ENCODE data around the gene JAG1. TPM values are rescaled to one million over a fixed set of nuclear protein-coding genes. Genes with fewer than 3 reads are reported as not detected.
"Not testable (repeated sequence)": the region's sequence is repeated elsewhere in the genome, so short reads cannot be mapped to it uniquely, and the experiment has no call there.

The JAG1 gene
- total RNA-seq, 1 donor from 2014 or later = 36.8 TPM

GRCh38 chr20:10611357-10611756, 62.4 kb downstream of the JAG1 start:
- DNase-seq (ENCODE audit: low spot score) = no peak

GRCh38 chr20:10610251-10610650, 63.5 kb downstream of the JAG1 start:
- no peak for DNase-seq (ENCODE audit: low spot score)

- DNase-seq (ENCODE audit: low spot score) = no peak
Measured at GRCh38 chr20:10609770-10610169, 64.0 kb downstream of the JAG1 start.

- peak; percentile 39 for DNase-seq (ENCODE audit: low spot score)
Measured at GRCh38 chr20:10609276-10609675, 64.5 kb downstream of the JAG1 start.

- DNase-seq (ENCODE audit: low spot score) = no peak
Measured at GRCh38 chr20:10605547-10606195, 68.1 kb downstream of the JAG1 start.

GRCh38 chr20:10604865-10605440, 68.8 kb downstream of the JAG1 start:
- DNase-seq (ENCODE audit: low spot score) = no peak

GRCh38 chr20:10603971-10604864, 69.6 kb downstream of the JAG1 start:
- DNase-seq (ENCODE audit: low spot score) = peak; percentile 19

- no peak for DNase-seq (ENCODE audit: low spot score)
Measured at GRCh38 chr20:10603378-10603777, 70.4 kb downstream of the JAG1 start.

- DNase-seq (ENCODE audit: low spot score) = no peak
Measured at GRCh38 chr20:10602221-10602871, 71.5 kb downstream of the JAG1 start.

GRCh38 chr20:10597637-10598036, 76.2 kb downstream of the JAG1 start:
- no peak for DNase-seq (ENCODE audit: low spot score)

- DNase-seq (ENCODE audit: low spot score) = no peak
Measured at GRCh38 chr20:10596710-10597121, 77.1 kb downstream of the JAG1 start.

GRCh38 chr20:10595985-10596384, 77.8 kb downstream of the JAG1 start:
- DNase-seq (ENCODE audit: low spot score) = no peak

- no peak for DNase-seq (ENCODE audit: low spot score)
Measured at GRCh38 chr20:10595266-10595665, 78.5 kb downstream of the JAG1 start.

- no peak for DNase-seq (ENCODE audit: low spot score)
Measured at GRCh38 chr20:10594296-10594868, 79.4 kb downstream of the JAG1 start.

GRCh38 chr20:10591946-10592521, 81.8 kb downstream of the JAG1 start:
- no peak for DNase-seq (ENCODE audit: low spot score)

- DNase-seq (ENCODE audit: low spot score) = no peak
Measured at GRCh38 chr20:10590950-10591671, 82.7 kb downstream of the JAG1 start.

- DNase-seq (ENCODE audit: low spot score) = not testable (repeated sequence)
Measured at GRCh38 chr20:10590446-10590845, 83.4 kb downstream of the JAG1 start.
